ENCODE results near the gene LRFN2.

- TF ChIP-seq CTCF (conservative IDR thresholded peaks at IDR 0.05; ENCODE audit: low read depth, low read length) (no peak), EZH2 (IDR thresholded peaks at IDR 0.05; ENCODE audit: low read length, unreplicated experiment) (no peak)
Measured at GRCh38 chr6:40484066-40484465, 103.1 kb downstream of the LRFN2 start.
